Breast epithelium (tissue), 3 donors: ENCODE data around the gene DTNA.

ENCODE experiments used
- CTCF ChIP-seq, 3 donors: fragments of 450-650 bp; IDR thresholded peaks; one replicate each; pipeline ENCODE4 v1.5.1; 2016 to 2017; ENCODE audit warnings: antibody characterized with exemption in 3 of 3, mild to moderate bottlenecking in 3 of 3, moderate library complexity in 3 of 3
- POLR2A ChIP-seq: fragments of 450-650 bp; IDR thresholded peaks from one replicate; pipeline ENCODE4 v1.6.1; 2016; ENCODE audit warnings: antibody characterized with exemption, mild to moderate bottlenecking, moderate library complexity
- POLR2AphosphoS5 ChIP-seq, 3 donors: sonication (generic); formaldehyde crosslinking; IDR thresholded peaks; one replicate each; pipeline ENCODE4 v1.6.1; 2017; ENCODE audit warnings: antibody characterized with exemption in 3 of 3

DNA sequence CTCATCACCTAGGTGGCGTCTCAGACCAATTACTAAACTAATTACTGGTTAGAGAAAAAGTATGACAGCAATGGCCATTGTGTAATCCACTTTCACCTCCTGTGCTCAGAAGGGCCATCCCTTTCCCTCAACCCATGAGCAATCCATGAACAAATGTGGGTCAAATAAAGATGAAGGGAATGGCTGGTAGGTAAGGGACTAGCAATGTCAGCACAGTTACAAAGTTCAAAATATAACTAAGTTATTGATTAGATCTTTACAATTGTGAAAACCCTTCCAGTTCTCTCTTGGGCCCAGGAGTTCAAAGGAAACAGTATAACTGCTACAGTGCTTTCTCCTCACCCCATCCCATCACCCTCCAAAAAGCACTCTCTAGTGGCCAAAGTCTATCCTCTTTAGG, 98.3 kb downstream of the DTNA start:
- TF ChIP-seq CTCF (IDR thresholded peaks at IDR 0.05) (no peak), POLR2A (no peak), POLR2AphosphoS5 (IDR thresholded peaks at IDR 0.05) (no peak)
